NCI-H1436 (cell line): ENCODE data around the gene TACC3.
"Not testable (repeated sequence)": the region's sequence is repeated elsewhere in the genome, so short reads cannot be mapped to it uniquely, and the experiment has no call there.

Source experiments
- DNase-seq: peaks from one replicate; lab custom pipeline; 2025; lab: John Stamatoyannopoulos, UW

TACC3 gene

DNA sequence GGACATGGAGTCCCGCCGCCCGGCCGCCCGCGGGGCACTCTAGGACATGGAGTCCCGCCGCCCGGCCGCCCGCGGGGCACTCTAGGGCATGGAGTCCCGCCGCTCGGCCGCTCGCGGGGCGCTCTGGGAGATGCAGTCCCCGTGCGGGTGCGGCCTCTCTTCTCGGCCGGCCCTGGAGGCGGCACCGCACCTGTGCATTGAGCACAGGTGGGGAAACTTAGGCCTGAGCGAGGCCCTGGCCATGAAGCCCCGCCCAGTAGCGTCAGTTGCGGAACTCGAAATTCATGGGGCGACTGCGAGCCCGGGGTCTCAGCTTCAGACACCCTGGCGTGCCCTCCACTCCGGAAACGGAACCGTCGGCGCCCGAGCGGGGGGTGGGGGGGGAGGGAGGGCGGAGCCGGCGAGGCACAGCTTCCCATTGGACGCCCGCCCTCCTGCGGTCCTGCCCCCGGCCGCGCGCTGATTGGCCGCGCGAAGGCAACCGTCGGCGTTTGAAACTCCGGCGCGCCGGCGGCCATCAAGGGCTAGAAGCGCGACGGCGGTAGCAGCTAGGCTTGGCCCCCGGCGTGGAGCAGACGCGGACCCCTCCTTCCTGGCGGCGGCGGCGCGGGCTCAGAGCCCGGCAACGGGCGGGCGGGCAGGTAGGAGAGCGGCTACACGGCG, at the start of gene TACC3, which contains the start of gene TMEM129:
TACC3 (plus strand) TSS at position 519 of the 663 bp plus-strand sequence. CDS start 1,901 bp downstream, outside the sequence.
TMEM129 (minus strand) TSS at position 321 of the 663 bp plus-strand sequence. CDS start 486 bp downstream, outside the sequence.
- peak; percentile 96 for DNase-seq

DNA sequence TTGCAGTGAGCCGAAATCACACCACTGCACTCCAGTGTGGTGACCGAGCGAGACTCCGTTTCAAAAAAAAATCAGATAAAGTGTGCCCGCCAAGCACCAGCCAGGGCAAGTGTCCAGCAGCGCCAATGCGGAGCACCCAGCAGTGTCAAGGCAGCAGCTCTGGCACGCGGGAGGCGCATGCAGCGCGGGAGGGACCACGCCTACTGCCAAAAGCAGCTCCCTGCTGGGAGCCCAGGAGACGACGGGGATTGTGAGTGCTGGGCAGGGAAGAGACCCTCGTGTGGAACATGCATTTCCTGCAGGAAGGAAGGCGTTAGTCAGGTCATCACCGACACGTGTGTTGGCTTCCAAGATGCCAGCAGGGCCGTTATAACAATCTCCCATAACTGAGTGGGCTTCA, 47.6 kb upstream of the TACC3 start:
- no peak for DNase-seq

DNA sequence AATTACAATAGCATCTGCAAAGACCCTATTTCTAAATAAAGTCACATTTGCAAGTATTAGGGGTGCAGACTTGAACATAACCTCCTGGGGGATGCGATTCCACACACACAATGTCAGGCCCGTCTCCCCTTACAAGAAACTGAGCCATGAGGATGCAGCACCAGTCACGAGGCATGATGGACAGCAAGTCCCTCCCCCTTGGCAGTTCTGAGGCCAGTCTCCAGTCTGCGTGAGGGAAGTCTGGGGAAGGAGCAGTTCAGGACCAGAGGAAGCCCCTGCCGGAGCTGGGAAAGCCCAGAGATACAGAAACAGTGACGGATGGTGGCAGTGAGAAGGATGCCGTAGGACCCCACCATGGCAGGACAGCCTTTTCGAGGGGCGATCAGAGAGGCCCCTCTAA, 46.6 kb upstream of the TACC3 start:
- DNase-seq, result no peak

DNA sequence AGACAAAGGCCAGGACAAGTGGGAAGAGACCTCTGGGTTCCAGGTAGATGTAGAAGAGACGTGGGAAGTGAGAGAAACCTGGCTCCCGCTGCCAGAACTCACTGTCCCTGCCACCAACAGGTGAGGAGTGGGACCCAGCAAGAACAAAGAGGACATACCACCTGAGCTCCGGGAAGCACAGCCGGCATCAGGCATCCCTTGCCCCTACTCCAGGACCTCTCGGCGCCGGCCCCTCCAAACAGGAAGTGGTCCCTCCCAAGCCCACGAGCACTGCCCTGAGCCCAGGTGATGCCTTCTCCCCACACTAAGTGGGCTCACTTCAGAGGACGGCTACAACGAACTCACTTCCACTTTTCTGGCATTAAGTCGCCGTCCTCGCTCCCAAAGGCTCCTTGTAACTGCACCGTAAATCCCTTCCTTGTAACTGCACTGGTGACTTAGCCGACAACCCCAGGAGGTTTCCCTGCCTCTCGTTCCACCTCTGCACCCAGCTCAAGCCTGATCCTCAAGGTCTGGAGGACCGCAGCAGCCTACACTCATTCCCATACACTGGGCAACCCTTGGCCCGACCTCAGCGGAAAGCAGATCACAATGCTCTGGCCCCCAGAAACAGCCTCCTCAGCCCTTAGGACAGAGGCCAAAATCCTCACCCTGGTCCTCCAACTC, 46.1 kb upstream of the TACC3 start:
- DNase-seq, result no peak

DNA sequence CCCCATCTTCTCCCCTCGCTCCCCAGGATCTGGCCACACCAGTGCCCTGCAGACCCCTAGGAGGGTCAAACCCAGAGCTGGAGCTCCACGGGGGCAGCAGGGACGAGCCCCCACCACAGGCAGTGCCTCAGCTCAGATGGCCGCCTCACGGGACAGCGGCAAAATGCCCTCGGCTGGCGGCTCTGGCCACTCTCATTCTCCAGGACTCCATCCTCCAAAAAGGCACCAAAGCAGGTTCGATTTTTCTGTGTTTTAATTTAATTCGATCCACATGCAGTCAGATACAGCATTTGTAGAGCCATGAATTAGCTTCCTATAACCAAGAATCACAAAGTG, 45.6 kb upstream of the TACC3 start:
- DNase-seq, result no peak

DNA sequence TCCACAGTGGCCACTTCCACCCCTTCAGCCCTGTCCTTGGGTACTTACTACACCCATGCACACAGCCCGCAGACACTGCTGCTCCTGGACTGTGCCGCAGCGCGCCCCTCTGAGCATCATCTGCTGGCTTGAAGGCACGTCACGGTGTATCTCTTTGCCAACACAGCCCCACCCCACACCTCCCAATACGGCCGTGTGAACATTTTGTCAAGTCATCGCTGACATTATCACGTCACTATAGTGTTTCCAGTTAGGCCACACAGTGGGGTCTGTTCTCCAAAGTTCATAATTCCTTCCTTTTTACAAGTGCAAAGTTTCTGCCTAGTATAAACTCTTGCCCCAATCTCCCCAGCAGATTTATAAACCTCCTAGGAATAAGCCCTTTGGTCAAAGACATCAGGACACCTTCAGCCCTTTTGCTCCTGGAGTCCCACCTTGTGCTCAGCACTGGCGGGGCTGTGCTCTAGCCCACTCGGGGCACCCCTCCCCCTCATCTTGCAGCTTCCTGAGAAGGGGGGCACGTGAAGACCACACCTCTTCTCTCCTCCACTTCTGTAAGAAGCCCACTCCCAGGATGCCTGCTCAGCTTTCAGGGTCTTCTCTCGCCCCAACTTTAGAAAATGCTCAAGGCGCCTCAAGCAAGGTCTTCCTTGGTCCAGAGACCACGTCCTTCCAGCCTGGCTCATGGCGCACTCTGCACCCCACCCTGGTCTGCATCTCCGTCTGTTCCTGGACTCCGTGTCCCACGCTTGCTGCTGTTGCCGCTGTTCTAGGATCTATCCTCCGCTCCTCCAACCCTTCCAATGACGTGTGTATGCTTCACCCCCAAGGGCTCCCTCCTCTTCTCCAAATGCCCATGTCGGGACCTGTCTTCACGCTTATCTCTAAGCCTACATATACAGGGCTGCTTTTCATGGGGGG, 44.5 kb upstream of the TACC3 start:
- DNase-seq, result no peak

DNA sequence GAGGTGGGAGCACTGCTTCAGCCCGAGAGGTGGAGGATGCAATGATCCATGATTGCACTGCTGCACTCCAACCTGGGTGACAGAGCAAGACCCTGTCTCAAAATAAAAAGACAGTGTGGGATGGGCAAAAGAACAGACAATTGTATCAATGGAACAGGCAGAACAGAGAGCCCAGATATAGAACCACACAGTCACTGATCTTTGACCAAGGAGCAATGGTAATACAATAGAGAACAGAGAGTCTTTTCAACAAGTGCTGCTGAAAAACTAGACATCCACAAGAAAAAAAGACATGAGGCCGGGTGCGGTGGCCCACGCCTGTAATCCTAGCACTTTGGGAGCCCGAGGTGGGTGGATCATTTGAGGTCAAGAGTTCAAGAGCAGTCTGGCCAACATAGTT, 43.1 kb upstream of the TACC3 start:
- no peak for DNase-seq

DNA sequence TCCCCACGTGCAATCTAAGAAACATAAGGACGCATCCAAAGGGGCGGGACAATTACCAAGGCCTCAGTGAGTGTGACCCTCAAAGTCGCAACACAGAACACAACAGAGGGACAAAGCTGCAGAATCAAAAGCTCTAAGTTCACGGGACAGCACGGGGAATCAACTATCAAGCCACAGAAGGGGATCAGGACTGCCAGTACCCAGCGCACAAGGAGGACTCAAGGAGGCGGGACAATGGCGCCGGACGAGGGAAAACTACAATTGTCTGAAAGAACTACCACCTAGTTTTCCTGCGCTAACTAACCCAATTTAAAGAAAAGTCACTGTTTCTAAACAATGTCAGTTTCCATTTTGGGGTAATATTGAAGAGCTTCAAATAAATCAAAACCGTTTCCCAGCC, 38.5 kb upstream of the TACC3 start:
- no peak for DNase-seq

DNA sequence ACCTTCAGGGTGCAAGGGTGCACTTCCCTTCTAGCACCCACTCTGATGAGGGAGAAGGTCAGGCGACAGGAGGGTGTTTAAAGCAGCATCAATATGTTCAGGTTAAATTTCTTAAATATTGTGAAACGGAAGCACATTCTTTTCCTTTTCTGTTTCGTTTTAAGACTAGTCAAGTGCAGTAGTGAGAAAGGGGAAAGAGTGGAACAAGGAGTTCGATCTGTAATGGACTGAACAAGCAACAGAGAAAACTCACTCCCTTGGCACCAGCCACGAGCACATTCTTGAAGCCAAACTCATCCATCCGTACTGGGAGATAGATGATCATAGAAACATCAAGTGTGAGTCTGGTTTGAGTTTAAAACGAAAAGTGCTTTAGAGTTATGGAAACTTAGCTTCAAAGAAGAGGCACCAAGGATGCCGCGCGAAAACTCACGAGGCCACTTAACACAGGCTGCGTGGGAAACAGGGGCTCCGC, 38.0 kb upstream of the TACC3 start:
- no peak for DNase-seq

DNA sequence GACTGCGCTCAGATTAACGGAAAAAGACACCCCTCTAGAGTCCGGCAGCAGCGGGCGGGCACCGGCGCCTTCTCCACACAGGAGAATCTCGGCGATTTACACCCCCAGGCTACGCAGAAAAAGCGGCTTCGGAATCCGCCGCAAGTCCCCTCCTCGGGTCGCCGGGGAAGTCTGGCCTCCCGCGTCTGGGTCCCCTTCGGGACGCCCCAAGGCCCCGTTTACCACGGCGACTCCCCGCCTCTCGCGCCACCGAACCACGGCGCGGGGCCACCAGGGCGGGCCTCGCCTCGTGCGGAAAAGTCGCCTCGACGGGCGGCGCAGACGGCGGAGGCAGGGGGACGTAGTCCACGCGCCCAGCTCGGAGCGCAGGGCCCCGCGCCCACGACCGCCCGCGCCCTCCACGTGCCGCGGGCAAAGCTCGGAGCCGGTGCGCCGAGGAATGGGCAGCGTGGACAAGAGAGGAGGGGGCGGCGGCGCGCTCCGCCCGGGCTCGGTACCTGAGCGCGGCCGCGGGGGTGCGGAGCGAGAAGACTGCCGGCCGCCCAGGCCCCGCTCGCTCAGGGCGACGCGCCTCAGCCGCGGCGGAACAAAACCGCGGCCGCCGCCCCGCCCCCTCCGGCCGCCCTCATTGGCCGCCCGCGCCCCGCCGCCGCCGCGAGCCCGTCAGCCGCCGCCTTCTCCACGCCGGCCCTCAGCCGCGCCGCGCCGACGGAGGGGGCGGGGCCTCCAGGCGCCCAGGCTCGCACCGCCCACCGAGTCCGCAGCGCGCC, 37.4 kb upstream of the TACC3 start, which contains the start of gene FAM53A:
FAM53A (minus strand) TSS at position 578 of the 770 bp plus-strand sequence. CDS start 15,572 bp downstream, outside the sequence.
- DNase-seq, result peak; percentile 83

DNA sequence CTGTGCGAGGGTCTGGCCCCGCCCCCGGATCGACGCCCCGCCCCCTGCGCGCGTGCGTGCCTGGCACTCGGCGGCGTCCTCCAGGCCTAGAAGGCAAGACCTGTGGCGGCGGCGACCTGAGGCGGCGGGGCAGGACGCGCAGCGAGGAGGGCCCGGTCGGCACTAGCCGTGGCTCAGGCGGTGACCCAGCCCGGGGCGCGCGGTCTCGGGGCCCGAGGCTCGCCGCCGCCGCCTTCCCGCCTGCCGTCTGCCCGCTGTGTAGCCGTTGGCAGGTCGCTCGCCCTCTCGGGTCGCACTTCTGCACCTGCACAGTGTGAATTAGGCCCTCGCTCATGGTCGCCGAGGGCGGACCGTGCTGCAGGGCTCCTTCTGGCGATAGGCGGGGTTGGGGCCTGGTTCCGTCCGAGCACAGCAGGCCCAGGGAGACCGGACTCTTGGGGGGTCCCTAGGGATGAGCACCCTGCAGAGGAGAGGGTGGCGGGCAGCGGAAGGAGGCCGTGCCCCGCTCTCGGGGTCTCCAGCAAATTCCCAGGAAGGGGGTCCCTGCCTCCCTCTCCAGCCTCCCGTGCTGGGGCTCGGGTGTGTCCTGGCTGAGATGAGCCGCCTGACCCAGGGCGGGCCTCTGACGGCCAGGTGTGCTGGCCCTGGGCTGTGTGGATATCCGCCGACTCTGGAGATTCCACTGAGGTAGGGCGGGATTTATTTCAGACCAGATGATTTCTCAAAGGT, 36.7 kb upstream of the TACC3 start:
- DNase-seq, result no peak

DNA sequence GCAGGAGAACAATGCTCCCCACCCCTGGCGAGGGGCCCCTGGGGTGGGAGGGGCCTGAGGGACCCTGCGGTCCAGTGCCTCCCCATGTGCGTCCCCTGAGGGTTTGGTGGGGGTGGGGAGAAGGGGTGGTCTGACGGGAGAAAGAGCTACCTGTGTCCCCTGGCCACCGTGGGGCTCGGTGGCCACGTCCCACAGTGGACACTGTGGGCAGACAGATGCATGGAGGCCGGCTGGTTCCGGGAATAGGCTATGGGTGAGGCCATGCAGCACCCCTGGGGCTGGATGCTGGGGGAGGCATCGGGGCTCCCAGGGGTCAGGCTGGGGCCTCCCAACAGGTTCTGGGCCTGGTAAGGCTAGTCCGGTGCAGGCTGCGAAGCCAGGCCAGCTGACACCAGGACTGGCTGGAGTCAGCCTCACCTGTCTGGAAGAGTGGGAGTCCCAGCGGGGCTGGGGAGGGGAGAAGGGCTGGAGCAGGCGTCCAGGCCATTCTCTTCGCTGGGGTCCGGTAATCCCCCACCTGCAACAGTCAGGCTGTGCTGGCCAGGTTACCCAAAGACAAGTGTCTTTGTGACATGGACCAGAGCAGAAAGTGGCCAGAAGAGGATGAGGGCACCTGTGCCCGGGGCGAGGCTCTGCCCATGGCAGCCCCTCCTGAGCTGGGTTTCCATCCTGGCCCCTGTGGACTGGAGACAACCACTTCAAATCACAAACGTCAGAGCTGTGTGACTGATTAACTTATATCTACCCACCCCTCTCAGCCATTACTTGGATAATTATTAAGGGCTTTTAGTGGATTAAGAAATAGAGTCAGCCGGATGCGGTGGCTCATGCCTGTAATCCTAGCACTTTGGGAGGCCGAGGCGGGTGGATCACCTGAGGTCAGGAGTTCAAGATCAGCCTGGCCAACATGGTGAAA, 35.8 kb upstream of the TACC3 start:
- DNase-seq, result no peak

DNA sequence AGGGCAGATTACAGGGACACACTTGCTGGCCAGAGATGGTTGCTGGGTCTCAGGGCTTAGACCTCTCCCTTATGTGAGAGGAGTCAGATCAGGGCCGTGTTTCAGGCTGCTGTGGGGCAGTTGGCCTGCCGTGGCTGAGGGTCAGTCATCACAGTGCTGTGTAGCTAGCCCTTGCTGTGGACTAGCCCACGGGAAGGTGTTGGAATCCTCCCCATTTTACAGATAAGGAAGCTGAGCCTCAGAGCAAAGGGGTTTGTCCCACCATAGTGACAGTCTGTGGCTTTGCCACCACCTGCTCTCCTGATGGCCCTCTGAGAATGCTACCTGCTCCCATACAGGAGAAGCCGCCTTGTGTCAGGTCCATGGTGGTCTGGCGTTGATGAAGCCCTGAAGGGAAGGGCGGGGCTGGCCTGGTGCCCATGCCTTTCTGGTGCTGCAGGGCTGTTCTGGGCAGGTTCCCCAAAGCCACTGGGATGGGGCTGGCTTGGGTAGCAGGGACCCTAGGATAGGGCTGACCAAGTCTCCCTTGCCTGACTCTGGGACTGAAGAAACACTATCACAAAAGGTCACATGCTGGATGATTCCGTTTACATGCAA, 34.8 kb upstream of the TACC3 start:
- DNase-seq, result no peak

DNA sequence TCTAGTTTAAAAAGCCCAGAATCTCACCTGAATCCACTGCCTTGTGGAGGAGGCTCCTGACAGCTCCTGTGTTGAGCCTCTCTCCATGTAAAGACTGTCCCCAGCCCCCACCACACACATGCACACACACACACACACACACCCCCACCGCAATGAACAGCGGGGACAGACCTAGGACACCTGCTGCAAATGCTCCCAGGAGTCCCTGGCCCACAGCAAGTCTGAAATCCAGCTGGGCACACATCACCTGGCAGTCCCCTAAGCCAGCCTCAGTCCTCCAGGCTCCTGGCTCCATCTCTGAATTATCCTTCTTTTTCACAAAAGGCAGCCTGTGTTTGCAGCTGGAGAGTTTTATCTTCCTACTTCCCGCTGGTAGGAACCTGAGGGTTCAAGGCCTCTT, 30.6 kb upstream of the TACC3 start:
- DNase-seq, result no peak

DNA sequence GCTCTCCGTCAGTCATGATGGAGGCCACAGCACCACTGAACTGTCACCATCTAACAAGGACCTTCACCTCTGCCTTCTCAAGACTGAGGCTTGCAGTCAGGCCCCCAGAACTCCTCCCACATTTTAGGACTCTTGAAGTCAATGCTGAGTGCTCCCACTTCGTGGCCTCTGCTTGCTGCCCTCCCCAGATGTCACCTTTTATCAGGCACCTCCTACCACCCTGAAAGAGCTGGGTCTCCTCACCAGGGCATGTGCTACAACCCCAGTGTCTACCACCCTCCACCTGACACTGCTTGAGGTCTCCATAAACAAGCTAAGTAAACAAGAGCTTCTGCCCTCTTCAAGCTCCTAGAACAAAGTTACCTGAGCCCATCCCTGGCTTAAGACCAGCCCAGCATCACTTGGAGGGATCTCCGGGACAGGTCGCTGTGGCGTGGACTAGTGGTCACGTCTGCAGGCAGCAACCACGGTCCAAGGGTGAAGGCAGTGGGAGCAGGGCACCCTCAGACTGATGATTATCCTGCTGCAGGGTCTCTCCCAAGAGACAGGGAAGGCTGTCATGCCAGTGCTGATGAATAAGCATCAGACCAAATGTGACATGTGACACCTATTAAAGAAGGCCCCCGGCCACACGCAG, 29.5 kb upstream of the TACC3 start:
- DNase-seq, result no peak

DNA sequence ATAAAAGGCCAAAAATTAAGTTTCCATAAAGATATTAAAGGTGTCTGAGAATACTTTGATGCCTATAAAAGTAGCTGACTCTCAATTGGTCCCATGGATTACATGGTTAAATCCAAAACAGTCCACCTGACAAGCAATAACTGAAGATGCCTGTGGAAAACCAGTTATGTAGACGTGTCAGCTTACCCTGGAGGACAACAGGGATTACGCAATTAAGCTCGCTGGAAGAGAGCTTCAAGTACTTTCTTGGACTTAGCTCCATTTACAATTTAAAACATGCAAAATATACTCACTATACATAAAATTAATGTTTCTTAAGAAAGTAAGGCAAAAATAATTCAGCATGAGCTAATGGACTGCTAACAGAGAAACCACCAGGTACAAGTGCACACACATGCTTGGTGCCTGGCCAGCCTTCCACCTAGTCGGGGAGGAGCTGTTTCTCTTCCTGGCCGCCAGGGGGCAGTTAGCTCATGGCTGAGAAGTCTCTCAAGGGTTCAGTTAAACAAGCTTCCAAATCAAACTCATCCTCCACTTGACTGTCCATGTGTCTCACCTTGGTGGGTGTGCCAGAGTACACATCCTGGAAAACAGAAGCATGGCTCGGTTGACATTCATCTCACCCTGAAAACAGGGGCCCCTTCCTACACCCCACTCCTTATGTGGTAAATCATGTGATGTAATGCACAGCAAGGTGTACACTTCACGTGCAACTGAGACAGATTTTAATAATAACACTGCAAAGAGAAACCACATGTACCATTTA, 28.0 kb upstream of the TACC3 start:
- DNase-seq, result peak; percentile 73

DNA sequence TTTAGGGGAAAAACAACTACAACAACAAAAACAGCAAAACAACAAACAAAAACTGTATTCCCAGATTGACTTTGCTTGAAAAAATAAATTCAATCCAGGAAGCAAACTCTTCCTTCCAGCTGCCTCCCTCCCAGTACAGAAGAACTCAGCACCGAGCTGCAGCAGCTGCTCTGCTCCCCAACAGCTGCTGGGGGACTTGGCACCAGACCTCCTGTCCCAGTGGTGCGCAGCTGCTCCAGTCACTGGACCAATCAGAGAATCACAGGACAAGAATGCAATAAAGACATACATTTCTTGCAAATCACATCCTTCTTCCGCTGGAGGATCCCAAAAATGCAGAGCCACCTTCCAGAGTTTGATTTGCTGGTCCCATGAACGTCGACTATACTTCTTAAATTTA, 25.4 kb upstream of the TACC3 start:
- DNase-seq, result no peak

DNA sequence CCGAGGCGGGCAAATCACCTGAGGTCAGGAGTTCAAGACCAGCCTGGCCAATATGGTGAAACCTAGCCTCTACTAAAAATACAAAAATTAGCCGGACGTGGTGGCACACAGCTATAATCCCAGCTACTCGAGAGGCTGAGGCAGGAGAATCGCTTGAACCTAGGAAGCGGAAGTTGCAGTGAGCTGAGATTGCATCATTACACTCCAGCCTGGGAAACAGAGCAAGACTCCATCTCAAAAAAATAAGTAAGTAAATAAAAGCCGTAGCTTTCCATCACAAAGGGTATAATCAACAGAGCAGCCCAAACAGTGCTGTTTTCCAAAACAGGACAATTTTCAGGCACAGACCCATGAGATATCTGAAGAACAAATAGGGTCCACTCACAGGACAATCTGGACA, 19.6 kb upstream of the TACC3 start:
- DNase-seq, result not testable (repeated sequence)
